H1 (cell line): ENCODE results near the gene KYNU. TPM values are rescaled to one million over a fixed set of nuclear protein-coding genes. Genes with fewer than 3 reads are reported as not detected.

Experiments used
- CTCF ChIA-PET: fragments of 300-600 bp; sonication (Branson Sonifier 250); formaldehyde crosslinking; loops from one replicate; lab custom pipeline; 2021; ENCODE audit not compliant: partially characterized antibody; lab: Charles Lee
- POLR2A ChIA-PET: fragments of 300-600 bp; sonication (Branson Sonifier 250); formaldehyde crosslinking; loops from one replicate; lab custom pipeline; 2021; ENCODE audit warnings: inconsistent platforms; ENCODE audit not compliant: partially characterized antibody; lab: Charles Lee
- DNase-seq, 2 experiments: peaks; one replicate each; pipeline versions ENCODE4 v3.0.0 to v3.0.0-alpha.2; 2010 to 2022; ENCODE audit warnings: low spot score in 2 of 2, low read depth in 1 of 2, mixed read lengths in 1 of 2
- FAIRE-seq: peaks from 2 replicates; lab custom pipeline; 2011; peaks lifted over from hg19 to GRCh38; lab: Jason Lieb, UNC
- H2AFZ ChIP-seq: 2 replicates; pipeline ENCODE4 v1.8.1; 2012; ENCODE audit warnings: low read length, inconsistent platforms
- H2AK5ac ChIP-seq: 2 replicates; pipeline ENCODE4 v1.6.1; 2013; ENCODE audit warnings: low read depth, low read length
- H2BK120ac ChIP-seq: replicated peaks from 2 replicates; pipeline ENCODE3; 2013; ENCODE audit warnings: low read depth, low read length, inconsistent platforms
- H2BK12ac ChIP-seq: 2 replicates; pipeline ENCODE4 v1.6.1; 2013; ENCODE audit warnings: low read depth, low read length
- H2BK15ac ChIP-seq: 2 replicates; pipeline ENCODE4 v1.6.1; 2013; ENCODE audit warnings: low read length
- H2BK20ac ChIP-seq: 2 replicates; pipeline ENCODE4 v1.6.1; 2013; ENCODE audit warnings: low read length
- H2BK5ac ChIP-seq: 2 replicates; pipeline ENCODE4 v1.6.1; 2013; ENCODE audit warnings: low read depth, low read length
- H3K14ac ChIP-seq: 2 replicates; pipeline ENCODE4 v1.6.1; 2013; ENCODE audit warnings: inconsistent platforms; ENCODE audit not compliant: insufficient read length
- H3K18ac ChIP-seq: 2 replicates; pipeline ENCODE4 v1.6.1; 2013; ENCODE audit warnings: low read length; ENCODE audit errors: extremely low read depth
- H3K23ac ChIP-seq: 2 replicates; pipeline ENCODE4 v1.6.1; 2013; ENCODE audit warnings: inconsistent platforms; ENCODE audit not compliant: insufficient read length
- H3K23me2 ChIP-seq: 2 replicates; pipeline ENCODE4 v1.6.1; 2013; ENCODE audit warnings: low read depth, low read length
- H3K27ac ChIP-seq: 2 replicates; pipeline ENCODE4 v1.6.1; 2011; ENCODE audit warnings: low read depth, low read length, inconsistent platforms
- H3K27me3 ChIP-seq, 4 experiments: replicated peaks in 1 of 4; 1 replicate in 1 of 4; 2 replicates in 3 of 4; pipeline versions ENCODE4 v1.6.1 to v1.8.1; 2011 to 2013; ENCODE audit warnings: low read length in 3 of 4, mild to moderate bottlenecking in 3 of 4, inconsistent platforms in 2 of 4, mixed read lengths in 2 of 4, moderate library complexity in 1 of 4; ENCODE audit not compliant: control insufficient read depth in 3 of 4, insufficient read depth in 3 of 4; ENCODE audit errors: extremely low read depth in 1 of 4
- H3K36me3 ChIP-seq, 4 experiments: 2 replicates each; pipeline versions ENCODE4 v1.6.1 to v1.8.1; 2011 to 2013; ENCODE audit warnings: mild to moderate bottlenecking in 4 of 4, low read length in 3 of 4, moderate library complexity in 2 of 4, control low read depth in 1 of 4, inconsistent platforms in 1 of 4; ENCODE audit not compliant: insufficient read depth in 4 of 4, control insufficient read depth in 2 of 4
- H3K4ac ChIP-seq: replicated peaks from 2 replicates; pipeline ENCODE3; 2013; ENCODE audit warnings: low read length, low read depth, mixed read lengths, inconsistent platforms; ENCODE audit not compliant: insufficient read length
- H3K4me1 ChIP-seq, 4 experiments: replicated peaks in 1 of 4; 1 replicate in 1 of 4; 2 replicates in 3 of 4; pipeline versions ENCODE4 v1.6.1 to v1.8.1; 2011 to 2013; ENCODE audit warnings: low read length in 3 of 4, inconsistent platforms in 2 of 4, mixed read lengths in 1 of 4; ENCODE audit not compliant: insufficient read depth in 4 of 4, control insufficient read depth in 3 of 4
- H3K4me2 ChIP-seq, 2 experiments: 2 replicates each; pipeline versions ENCODE4 v1.6.1 to v1.8.1; 2011 to 2013; ENCODE audit warnings: low read depth in 2 of 2, low read length in 2 of 2, control low read depth in 1 of 2, inconsistent platforms in 1 of 2, mild to moderate bottlenecking in 1 of 2; ENCODE audit not compliant: insufficient read depth in 1 of 2
- H3K4me3 ChIP-seq, 4 experiments: fragments of 200-600, 300-600 bp in 1 of 4; sonication (generic), shearing (Covaris generic), sonication (Bioruptor Twin) in 1 of 4; 2 replicates each; pipeline versions ENCODE4 v1.5.1 to v1.8.1; 2011 to 2016; ENCODE audit warnings: low read length in 4 of 4, low read depth in 3 of 4, control low read depth in 2 of 4, inconsistent platforms in 2 of 4, mild to moderate bottlenecking in 2 of 4, mixed read lengths in 1 of 4, moderate library complexity in 1 of 4; ENCODE audit not compliant: insufficient read depth in 2 of 4; ENCODE audit errors: extremely low read depth in 1 of 4
- H3K56ac ChIP-seq: replicated peaks from 2 replicates; pipeline ENCODE3; 2013; ENCODE audit warnings: low read depth, mild to moderate bottlenecking, mixed read lengths, low read length, inconsistent platforms; ENCODE audit not compliant: insufficient read length
- H3K79me1 ChIP-seq: 2 replicates; pipeline ENCODE4 v1.6.1; 2013; ENCODE audit warnings: low read depth, low read length, control low read depth
- H3K79me2 ChIP-seq, 2 experiments: 2 replicates each; pipeline versions ENCODE4 v1.6.1 to v1.8.1; 2012 to 2013; ENCODE audit warnings: low read length in 2 of 2, mild to moderate bottlenecking in 2 of 2, inconsistent platforms in 1 of 2; ENCODE audit not compliant: insufficient read depth in 2 of 2, control insufficient read depth in 1 of 2
- H3K9ac ChIP-seq, 4 experiments: replicated peaks in 1 of 4; 1 replicate in 1 of 4; 2 replicates in 3 of 4; pipeline versions ENCODE4 v1.6.1 to v1.8.1; 2011 to 2013; ENCODE audit warnings: low read depth in 3 of 4, low read length in 3 of 4, control low read depth in 2 of 4, mild to moderate bottlenecking in 2 of 4, moderate library complexity in 2 of 4, inconsistent platforms in 1 of 4; ENCODE audit errors: extremely low read depth in 1 of 4
- H3K9me3 ChIP-seq, 2 experiments: 2 replicates each; pipeline versions ENCODE4 v1.6.1 to v1.8.1; 2012 to 2013; ENCODE audit warnings: mild to moderate bottlenecking in 2 of 2, moderate library complexity in 2 of 2, control low read depth in 1 of 2, inconsistent platforms in 1 of 2, low read depth in 1 of 2, low read length in 1 of 2, mixed read lengths in 1 of 2; ENCODE audit not compliant: insufficient read depth in 2 of 2
- H4K20me1 ChIP-seq, 2 experiments: replicated peaks in 1 of 2; 2 replicates each; pipeline versions ENCODE3 to v1.8.1; 2011 to 2013; ENCODE audit warnings: inconsistent platforms in 2 of 2, low read length in 2 of 2, mild to moderate bottlenecking in 1 of 2; ENCODE audit not compliant: insufficient read depth in 2 of 2, control insufficient read depth in 1 of 2
- H4K5ac ChIP-seq: 2 replicates; pipeline ENCODE4 v1.6.1; 2013; ENCODE audit warnings: low read length, low read depth, mixed read lengths, inconsistent platforms; ENCODE audit not compliant: insufficient read length
- H4K8ac ChIP-seq: 2 replicates; pipeline ENCODE4 v1.8.0; 2013; ENCODE audit warnings: mild to moderate bottlenecking, moderate library complexity, low read length, inconsistent platforms; ENCODE audit not compliant: insufficient read depth; ENCODE audit errors: extremely low read depth
- H4K91ac ChIP-seq: replicated peaks from 2 replicates; pipeline ENCODE3; 2013; ENCODE audit warnings: low read length, mixed read lengths, inconsistent platforms; ENCODE audit not compliant: insufficient read length
- CREB1 ChIP-seq: IDR thresholded peaks from 2 replicates; pipeline ENCODE4 v1.6.1; 2012; ENCODE audit warnings: inconsistent platforms
- EGR1 ChIP-seq: IDR thresholded peaks from 2 replicates; pipeline ENCODE4 v1.6.1; 2011; ENCODE audit warnings: low read depth, low read length, borderline replicate concordance
- HDAC6 ChIP-seq: IDR thresholded peaks from one replicate; pipeline ENCODE4 v1.7.1; 2012; ENCODE audit warnings: low read depth, mild to moderate bottlenecking, inconsistent platforms, low read length, moderate library complexity
- POU5F1 ChIP-seq: IDR thresholded peaks from 2 replicates; pipeline ENCODE4 v1.6.1; 2011; ENCODE audit warnings: low read depth, mild to moderate bottlenecking, low read length, moderate library complexity
- RBBP5 ChIP-seq: IDR thresholded peaks from 2 replicates; pipeline ENCODE4 v1.7.1; 2012; ENCODE audit warnings: low read depth, mild to moderate bottlenecking, inconsistent platforms, low read length, moderate library complexity, borderline replicate concordance
- SAP30 ChIP-seq: fragments of 300-600 bp; sonication (generic); IDR thresholded peaks from 2 replicates; pipeline ENCODE4 v1.7.1; 2012; ENCODE audit warnings: low read length, moderate library complexity, mild to moderate bottlenecking, inconsistent platforms; ENCODE audit not compliant: insufficient read depth, insufficient replicate concordance
- SP2 ChIP-seq: IDR thresholded peaks from 2 replicates; pipeline ENCODE4 v1.6.1; 2012; ENCODE audit warnings: mild to moderate bottlenecking, low read length, inconsistent platforms
- TAF7 ChIP-seq: optimal IDR thresholded peaks from 2 replicates; pipeline ENCODE3; 2011; ENCODE audit warnings: low read depth, mild to moderate bottlenecking, inconsistent platforms, low read length, moderate library complexity, borderline replicate concordance
- ZNF274 ChIP-seq: IDR thresholded peaks from 2 replicates; pipeline ENCODE4 v1.7.0; 2012; ENCODE audit warnings: low read length, borderline replicate concordance; ENCODE audit errors: extremely low read depth
- WGBS, 2 experiments: shearing (Covaris generic) in 1 of 2; methylation state at CpG; one replicate each; pipeline versions ENCODE4 v1.1.6 to v1.1.7; 2013 to 2015; ENCODE audit warnings: low lambda C conversion rate in 2 of 2, mixed read lengths in 2 of 2, inconsistent platforms in 1 of 2, low coverage in 1 of 2, missing lambda C conversion rate in 1 of 2; ENCODE audit not compliant: insufficient replicate concordance in 2 of 2, insufficient coverage in 1 of 2, insufficient read length in 1 of 2; ENCODE audit errors: extremely low coverage in 1 of 2, missing lambda C conversion rate in 1 of 2; 5-methylcytosine and 5-hydroxymethylcytosine counted together
- polyA plus RNA-seq, 7 experiments: library from polyadenylated mRNA; depleted of rRNA in 3 of 7; stranded (reverse) in 5 of 7; unstranded in 2 of 7; fragments of >200 nt in 5 of 7; fragments of 200-250 nt in 2 of 7; gene quantifications; 1 replicate in 5 of 7; 2 replicates in 1 of 7; 4 replicates in 1 of 7; pipeline versions ENCODE4 v1.2.1 to v1.2.3, GENCODE V29; 2011 to 2013; ENCODE audit warnings: missing spikeins in 2 of 7, mixed read lengths in 2 of 7
- total RNA-seq: library from RNA; stranded (reverse); fragmentation: NEBNext Ultra II Directional; extraction: Animal tissue kit (Norgen Biotek cat#: 25700); gene quantifications from 2 replicates; pipeline ENCODE4 v1.2.1, GENCODE V29; 2021

The KYNU gene
- total and polyA plus RNA-seq, 2 of the 8 experiments (the other 6 are each of a cell fraction or from before 2014, with no cell fraction given) = 0.09 to 0.13 TPM

DNA sequence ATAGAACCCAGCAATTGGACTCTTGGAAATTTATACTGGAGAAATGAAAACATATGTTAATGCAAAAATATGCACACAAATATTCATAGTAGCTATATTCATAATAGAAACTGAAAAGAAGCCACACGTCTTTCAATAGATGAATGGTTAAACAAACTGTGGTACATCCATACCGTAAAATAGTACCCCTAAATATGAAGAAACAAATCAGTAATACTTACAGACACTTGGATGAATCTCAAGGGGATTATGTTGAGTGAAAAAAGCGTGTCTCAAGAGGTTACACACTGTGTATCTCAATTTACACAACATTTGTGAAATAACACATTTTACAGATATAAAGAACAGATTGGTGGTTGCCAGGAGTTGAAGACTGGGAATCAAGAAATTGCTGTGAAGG, 190.6 kb downstream of the KYNU start:
- Histone ChIP-seq H2BK12ac (no peak overlapping the region), H4K91ac (no peak overlapping the region), H3K23me2 (no peaks in the 10 kb centered on the region), H3K4me2 (no peak overlapping the region), H3K14ac (no peak overlapping the region), H3K4me1 (no peaks in the 10 kb centered on the region), H3K79me2 (no peaks in the 10 kb centered on the region), H3K4me3 (no peak overlapping the region), H2BK120ac (no peak overlapping the region), H2BK5ac (no peak overlapping the region), H3K27ac (no peak overlapping the region), H2AK5ac (no peak overlapping the region), H4K8ac (no peak overlapping the region), H3K36me3 (no peaks in the 10 kb centered on the region), H3K56ac (no peak overlapping the region), H3K27me3 (no peaks in the 10 kb centered on the region), H2BK15ac (no peak overlapping the region), H3K18ac (no peak overlapping the region), H3K9me3 (no peaks in the 10 kb centered on the region), H3K9ac (no peak overlapping the region), H3K4ac (no peak overlapping the region), H2AFZ (no peak overlapping the region), H3K79me1 (no peaks in the 10 kb centered on the region), H4K20me1 (no peaks in the 10 kb centered on the region), H2BK20ac (no peak overlapping the region)
- 94% methylated on average over 3 of the region's 3 CpGs; no CpG with 5 or more reads in 1 of the 2 experiments for WGBS, 2 experiments
- CTCF ChIA-PET = no interaction called here
- POLR2A ChIA-PET = no interaction called here
- no peak for FAIRE-seq
- TF ChIP-seq HDAC6 (no peak), POU5F1 (no peak), CREB1 (no peak), RBBP5 (no peak), SAP30 (no peak), SP2 (no peak), TAF7 (no peak), EGR1 (no peak), ZNF274 (no peak)
- TF ChIP-seq, all 59 proteins: peak for 0
- Histone ChIP-seq H3K23ac (no peak overlapping the region), H4K5ac (no peak overlapping the region)
- DNase-seq = no peak
